Measurements from ENCODE around the gene KCP. TPM values are rescaled to one million over a fixed set of nuclear protein-coding genes. Genes with fewer than 3 reads are reported as not detected.

KCP gene
- polyA plus RNA-seq, 1 donor (not counting 4 experiments of a cell fraction or from before 2014, with no cell fraction given) = not detected

GRCh38 chr7:128915271-128915819 is 4.8 kb upstream of the KCP start:
- H3K27me3 ChIP-seq (ENCODE audit: control insufficient read depth, extremely low read depth, insufficient read depth, low read length) = peaks cover 62% of the 10 kb centered on the region
- H3K36me3 ChIP-seq (ENCODE audit: control insufficient read depth in 2 of 2, extremely low read depth in 1 of 2, insufficient read depth in 2 of 2, low read length in 2 of 2) = no peaks in the 10 kb centered on the region
- no peak overlapping the region for H3K9ac ChIP-seq (ENCODE audit: control insufficient read depth, extremely low read depth, insufficient read depth, low read length)
- H2AFZ ChIP-seq (ENCODE audit: control insufficient read depth, low read length) = no peak overlapping the region
- H3K79me2 ChIP-seq (ENCODE audit: control insufficient read depth, insufficient read depth, low read length) = no peaks in the 10 kb centered on the region
- FAIRE-seq (no peak), DNase-seq (ENCODE audit: low read depth, low spot score) (no peak)
- no peaks in the 10 kb centered on the region for H3K9me3 ChIP-seq (ENCODE audit: control insufficient read depth, low read depth, low read length)
- H3K27ac ChIP-seq (ENCODE audit: control insufficient read depth, insufficient read depth, low read length) = no peak overlapping the region
- H3K4me3 ChIP-seq (ENCODE audit: control insufficient read depth in 2 of 3, extremely low read depth in 1 of 3, insufficient read depth in 2 of 3, low read depth in 1 of 3, low read length in 3 of 3) = peak overlapping the region in 1 of 3 experiments; percentile 27
- peak overlapping the region; percentile 51 for H3K4me2 ChIP-seq (ENCODE audit: control insufficient read depth, extremely low read depth, insufficient read depth, low read depth, low read length)
- TF ChIP-seq CTCF (optimal IDR thresholded peaks at IDR 0.05 in 1 of 3, IDR thresholded peaks at IDR 0.05 in 1 of 3, conservative IDR thresholded peaks at IDR 0.05 in 1 of 3; ENCODE audit: extremely low read depth in 1 of 3, insufficient read depth in 2 of 3, low read length in 3 of 3) = no peak
- TF ChIP-seq EZH2 (IDR thresholded peaks at IDR 0.05; ENCODE audit: low read length) = peak; percentile 99
- no peaks in the 10 kb centered on the region for H4K20me1 ChIP-seq (ENCODE audit: control insufficient read depth, extremely low read depth, insufficient read depth, low read length)
- H3K9me1 ChIP-seq (ENCODE audit: control insufficient read depth, extremely low read depth, insufficient read depth, low read length) = no peaks in the 10 kb centered on the region
- no peaks in the 10 kb centered on the region for H3K4me1 ChIP-seq (ENCODE audit: control insufficient read depth, extremely low read depth, insufficient read depth, low read length)
- dilution Hi-C loops (cut with MboI; ENCODE audit: extremely low pct_ligation_motif_present, low sequenced_read_pairs) = no loop called here

- Histone ChIP-seq H2AFZ (ENCODE audit: control insufficient read depth, low read length) (no peak overlapping the region), H3K27ac (ENCODE audit: control insufficient read depth, insufficient read depth, low read length) (no peak overlapping the region), H3K9me3 (ENCODE audit: control insufficient read depth, low read depth, low read length) (no peaks in the 10 kb centered on the region), H3K4me3 (ENCODE audit: control insufficient read depth in 2 of 3, extremely low read depth in 1 of 3, insufficient read depth in 2 of 3, low read depth in 1 of 3, low read length in 3 of 3) (no peak overlapping the region), H3K4me2 (ENCODE audit: control insufficient read depth, extremely low read depth, insufficient read depth, low read depth, low read length) (no peak overlapping the region), H3K79me2 (ENCODE audit: control insufficient read depth, insufficient read depth, low read length) (no peaks in the 10 kb centered on the region), H3K36me3 (ENCODE audit: control insufficient read depth in 2 of 2, extremely low read depth in 1 of 2, insufficient read depth in 2 of 2, low read length in 2 of 2) (no peaks in the 10 kb centered on the region), H4K20me1 (ENCODE audit: control insufficient read depth, extremely low read depth, insufficient read depth, low read length) (no peaks in the 10 kb centered on the region), H3K9ac (ENCODE audit: control insufficient read depth, extremely low read depth, insufficient read depth, low read length) (no peak overlapping the region), H3K4me1 (ENCODE audit: control insufficient read depth, extremely low read depth, insufficient read depth, low read length) (no peaks in the 10 kb centered on the region), H3K9me1 (ENCODE audit: control insufficient read depth, extremely low read depth, insufficient read depth, low read length) (no peaks in the 10 kb centered on the region), H3K27me3 (ENCODE audit: control insufficient read depth, extremely low read depth, insufficient read depth, low read length) (peaks cover 62% of the 10 kb centered on the region)
- no peak for TF ChIP-seq EZH2 (IDR thresholded peaks at IDR 0.05; ENCODE audit: low read length)
- no peak for TF ChIP-seq CTCF (optimal IDR thresholded peaks at IDR 0.05 in 1 of 3, IDR thresholded peaks at IDR 0.05 in 1 of 3, conservative IDR thresholded peaks at IDR 0.05 in 1 of 3; ENCODE audit: extremely low read depth in 1 of 3, insufficient read depth in 2 of 3, low read length in 3 of 3)
- dilution Hi-C loops (cut with MboI; ENCODE audit: extremely low pct_ligation_motif_present, low sequenced_read_pairs) = no loop called here
- DNase-seq (ENCODE audit: low read depth, low spot score) = no peak
- FAIRE-seq = no peak
Observed at GRCh38 chr7:128914566-128915151, 4.2 kb upstream of the KCP start.

All from keratinocyte (primary cell).